Testis (tissue), 3 donors: ENCODE data around the gene MAPK10. TPM values are rescaled to one million over a fixed set of nuclear protein-coding genes. Genes with fewer than 3 reads are reported as not detected.

Experiments
- DNase-seq: peaks from one replicate; pipeline ENCODE4 v3.0.0-alpha.2; 2019
- H3K27ac ChIP-seq, 2 donors: fragments of 200-600 bp; sonication (generic); one replicate each; pipeline ENCODE4 v1.5.1; 2019
- H3K27me3 ChIP-seq: fragments of 200-600 bp; sonication (generic); one replicate; pipeline ENCODE4 v1.5.1; 2019
- H3K36me3 ChIP-seq: fragments of 200-600 bp; sonication (generic); one replicate; pipeline ENCODE4 v1.5.1; 2017; ENCODE audit warnings: low read depth; ENCODE audit errors: missing control alignments
- H3K4me1 ChIP-seq: fragments of 200-600 bp; sonication (generic); one replicate; pipeline ENCODE4 v1.5.1; 2019
- H3K4me3 ChIP-seq, 2 donors: fragments of 200-600 bp; sonication (generic); one replicate each; pipeline ENCODE4 v1.5.1; 2017 to 2019
- H3K9me3 ChIP-seq: fragments of 200-600 bp; sonication (generic); one replicate; pipeline ENCODE4 v1.5.1; 2017
- CTCF ChIP-seq, 3 experiments: fragments of 450-650 bp in 2 of 3; fragments of 200-600 bp in 1 of 3; sonication (generic) in 1 of 3; IDR thresholded peaks; one replicate each; pipeline ENCODE4 v1.5.1; 2016 to 2019; ENCODE audit warnings: antibody characterized with exemption in 3 of 3, mild to moderate bottlenecking in 2 of 3, moderate library complexity in 1 of 3
- POLR2A ChIP-seq: fragments of 450-650 bp; IDR thresholded peaks from one replicate; pipeline ENCODE4 v1.6.1; 2017; ENCODE audit warnings: antibody characterized with exemption, mild to moderate bottlenecking, moderate library complexity
- WGBS, 2 donors: methylation state at CpG; one replicate each; pipeline ENCODE4 v1.1.5; 2018; 5-methylcytosine and 5-hydroxymethylcytosine counted together
- intact Hi-C: fragments of 100-400 bp; cut with DNase I; formaldehyde crosslinking; loops from one replicate; pipeline ENCODE4 v1.15.1; 2023; ENCODE audit warnings: low total_unique reads
- polyA plus RNA-seq: library from polyadenylated mRNA; stranded (reverse); fragments of 350-450 nt; fragmentation: Illumina TruSeq; extraction: RNeasy Lipid Tissue Mini Kit (QIAGEN cat#74804); gene quantifications from one replicate; pipeline ENCODE4 v1.2.3, GENCODE V29; 2014; ENCODE audit warnings: low read depth, low replicate concordance; ENCODE audit not compliant: insufficient read depth
- total RNA-seq, 2 donors: library from RNA; depleted of rRNA; stranded (reverse); fragments of >200 nt; gene quantifications; one replicate each; pipeline ENCODE4 v1.2.3, GENCODE V29; 2016

The MAPK10 gene
- total and polyA plus RNA-seq, 3 donors from 2014 or later, result 56.1 to 64.6 (median 61.1) TPM

GRCh38 chr4:86393749-86394148 lies 33.9 kb upstream of the MAPK10 start:
- no peaks in the 10 kb centered on the region for H3K36me3 ChIP-seq
- H3K4me3 ChIP-seq, result no peak overlapping the region
- no peak for DNase-seq
- intact Hi-C loops, result no loop called here
- H3K9me3 ChIP-seq, result no peaks in the 10 kb centered on the region
- H3K27me3 ChIP-seq, result no peaks in the 10 kb centered on the region
- no peaks in the 10 kb centered on the region for H3K4me1 ChIP-seq
- TF ChIP-seq CTCF (IDR thresholded peaks at IDR 0.05) (no peak), POLR2A (no peak)
- 90 to 94% methylated on average over 4 of the region's 4 CpGs for WGBS, 2 donors
- no peak overlapping the region for H3K27ac ChIP-seq

GRCh38 chr4:86389664-86390063 lies 29.8 kb upstream of the MAPK10 start:
- no peaks in the 10 kb centered on the region for H3K9me3 ChIP-seq
- H3K27me3 ChIP-seq, result no peaks in the 10 kb centered on the region
- WGBS, 2 donors, result 91 to 98% methylated on average over 1 of the region's 1 CpG
- no peaks in the 10 kb centered on the region for H3K4me1 ChIP-seq
- intact Hi-C loops, result no loop called here
- no peak overlapping the region for H3K27ac ChIP-seq
- no peak overlapping the region for H3K4me3 ChIP-seq
- no peak for DNase-seq
- H3K36me3 ChIP-seq, result no peaks in the 10 kb centered on the region
- no peak for TF ChIP-seq POLR2A
- TF ChIP-seq CTCF (IDR thresholded peaks at IDR 0.05), result no peak

GRCh38 chr4:86388252-86388651 lies 28.4 kb upstream of the MAPK10 start:
- TF ChIP-seq POLR2A, result no peak
- no peak for TF ChIP-seq CTCF (IDR thresholded peaks at IDR 0.05)
- Histone ChIP-seq H3K4me3 (no peak overlapping the region), H3K4me1 (no peaks in the 10 kb centered on the region), H3K36me3 (no peaks in the 10 kb centered on the region), H3K9me3 (no peaks in the 10 kb centered on the region), H3K27me3 (no peaks in the 10 kb centered on the region), H3K27ac (no peak overlapping the region)
- intact Hi-C loops, result no loop called here
- WGBS, 2 donors, result 96 to 98% methylated on average over 1 of the region's 1 CpG
- no peak for DNase-seq

GRCh38 chr4:86386817-86387415 lies 27.1 kb upstream of the MAPK10 start:
- no peak overlapping the region for H3K4me3 ChIP-seq
- TF ChIP-seq CTCF (IDR thresholded peaks at IDR 0.05), result no peak
- no peak for TF ChIP-seq POLR2A
- H3K4me1 ChIP-seq, result no peaks in the 10 kb centered on the region
- intact Hi-C loops, result no loop called here
- H3K36me3 ChIP-seq, result no peaks in the 10 kb centered on the region
- DNase-seq, result no peak
- H3K27me3 ChIP-seq, result no peaks in the 10 kb centered on the region
- H3K9me3 ChIP-seq, result no peaks in the 10 kb centered on the region
- 81 to 83% methylated on average over 6 of the region's 6 CpGs for WGBS, 2 donors
- no peak overlapping the region for H3K27ac ChIP-seq

GRCh38 chr4:86386201-86386600 lies 26.3 kb upstream of the MAPK10 start:
- Histone ChIP-seq H3K27me3 (no peaks in the 10 kb centered on the region), H3K4me3 (no peak overlapping the region), H3K9me3 (no peaks in the 10 kb centered on the region), H3K27ac (no peak overlapping the region), H3K4me1 (no peaks in the 10 kb centered on the region), H3K36me3 (no peaks in the 10 kb centered on the region)
- 92 to 95% methylated on average over 5 of the region's 5 CpGs for WGBS, 2 donors
- intact Hi-C loops, result no loop called here
- no peak for DNase-seq
- TF ChIP-seq CTCF (IDR thresholded peaks at IDR 0.05) (no peak), POLR2A (no peak)
